SK-N-SH (cell line): Measurements from ENCODE around the gene STXBP1.

Experiments
- ELF1 ChIP-seq: IDR thresholded peaks from 2 replicates; pipeline ENCODE4 v1.4.0; 2012
- EP300 ChIP-seq, 2 experiments: IDR thresholded peaks; 2 replicates each; pipeline versions ENCODE4 v1.4.0 to v1.6.1; 2012; ENCODE audit warnings: borderline replicate concordance in 1 of 2, low read depth in 1 of 2, low read length in 1 of 2
- EZH2phosphoT487 ChIP-seq: fragments of 200-600 bp; sonication (generic); IDR thresholded peaks from 2 replicates; pipeline ENCODE4 v1.6.1; 2017; ENCODE audit warnings: low read depth, mixed run types, mild to moderate bottlenecking, antibody characterized with exemption, moderate library complexity, borderline replicate concordance
- FOSL2 ChIP-seq: IDR thresholded peaks from 2 replicates; pipeline ENCODE4 v1.4.0; 2012; ENCODE audit warnings: low read depth, mild to moderate bottlenecking, moderate library complexity, borderline replicate concordance
- MXI1 ChIP-seq: IDR thresholded peaks from 2 replicates; pipeline ENCODE4 v1.6.1; 2012; ENCODE audit warnings: mild to moderate bottlenecking, low read depth, low read length, improper control_type of control experiment
- NRF1 ChIP-seq: IDR thresholded peaks from 2 replicates; pipeline ENCODE4 v1.6.1; 2012; ENCODE audit warnings: low read depth, mild to moderate bottlenecking, low read length
- POLR2AphosphoS5 ChIP-seq: IDR thresholded peaks from 2 replicates; pipeline ENCODE4 v1.6.1; 2012; ENCODE audit warnings: low read depth, low read length
- RFX5 ChIP-seq: IDR thresholded peaks from 2 replicates; pipeline ENCODE4 v1.6.1; 2012; ENCODE audit warnings: mild to moderate bottlenecking, improper control_type of control experiment, low read length
- SIN3A ChIP-seq: IDR thresholded peaks from 2 replicates; pipeline ENCODE4 v1.6.1; 2012; ENCODE audit warnings: low read depth, mild to moderate bottlenecking, low read length, moderate library complexity, borderline replicate concordance
- YY1 ChIP-seq: IDR thresholded peaks from 2 replicates; pipeline ENCODE4 v1.4.0; 2012; ENCODE audit warnings: low read depth, mild to moderate bottlenecking
- TF ChIP-seq, protein P1 (sequence below): fragments of 200-600 bp; sonication (generic); IDR thresholded peaks from 2 replicates; pipeline ENCODE4 v1.6.1; 2017; ENCODE audit warnings: antibody characterized with exemption, mild to moderate bottlenecking, moderate library complexity
- TF ChIP-seq, protein P2 (sequence below): fragments of 150-350 bp; IDR thresholded peaks from 2 replicates; pipeline ENCODE4 v1.6.1; 2017; ENCODE audit warnings: antibody characterized with exemption, low read length, low read depth, borderline replicate concordance
- TF ChIP-seq, protein P3 (sequence below): IDR thresholded peaks from 2 replicates; pipeline ENCODE4 v1.4.0; 2012; ENCODE audit warnings: low read depth, borderline replicate concordance

DNA sequence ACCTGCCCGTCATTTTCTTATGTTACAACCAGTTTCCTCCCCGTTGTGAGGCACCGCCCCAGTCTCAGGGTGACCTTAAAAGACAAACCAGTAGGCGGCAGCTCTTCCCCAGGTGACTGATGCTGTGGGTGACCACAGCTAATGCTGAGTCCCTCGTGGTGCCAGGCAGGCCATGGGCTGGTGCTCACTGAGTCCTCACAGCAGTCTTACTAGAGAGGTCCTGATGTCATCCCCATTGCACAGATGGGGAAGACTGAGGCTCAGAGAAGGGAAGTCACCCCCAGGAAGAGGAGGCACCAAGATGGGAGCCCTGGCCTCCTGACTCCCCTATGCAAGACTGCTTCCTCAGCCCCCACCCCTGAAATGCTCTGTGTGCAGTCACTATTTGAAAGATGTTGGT lies 95.7 kb downstream of the STXBP1 start:
- TF ChIP-seq POLR2AphosphoS5 (no peak), RFX5 (no peak), FOSL2 (no peak), MXI1 (no peak), EP300 (IDR thresholded peaks at IDR 0.05; ENCODE audit: borderline replicate concordance in 1 of 2, low read depth in 1 of 2, low read length in 1 of 2) (no peak), SIN3A (no peak), EZH2phosphoT487 (no peak), YY1 (no peak), ELF1 (no peak), NRF1 (no peak)
- TF ChIP-seq, protein P1, sequence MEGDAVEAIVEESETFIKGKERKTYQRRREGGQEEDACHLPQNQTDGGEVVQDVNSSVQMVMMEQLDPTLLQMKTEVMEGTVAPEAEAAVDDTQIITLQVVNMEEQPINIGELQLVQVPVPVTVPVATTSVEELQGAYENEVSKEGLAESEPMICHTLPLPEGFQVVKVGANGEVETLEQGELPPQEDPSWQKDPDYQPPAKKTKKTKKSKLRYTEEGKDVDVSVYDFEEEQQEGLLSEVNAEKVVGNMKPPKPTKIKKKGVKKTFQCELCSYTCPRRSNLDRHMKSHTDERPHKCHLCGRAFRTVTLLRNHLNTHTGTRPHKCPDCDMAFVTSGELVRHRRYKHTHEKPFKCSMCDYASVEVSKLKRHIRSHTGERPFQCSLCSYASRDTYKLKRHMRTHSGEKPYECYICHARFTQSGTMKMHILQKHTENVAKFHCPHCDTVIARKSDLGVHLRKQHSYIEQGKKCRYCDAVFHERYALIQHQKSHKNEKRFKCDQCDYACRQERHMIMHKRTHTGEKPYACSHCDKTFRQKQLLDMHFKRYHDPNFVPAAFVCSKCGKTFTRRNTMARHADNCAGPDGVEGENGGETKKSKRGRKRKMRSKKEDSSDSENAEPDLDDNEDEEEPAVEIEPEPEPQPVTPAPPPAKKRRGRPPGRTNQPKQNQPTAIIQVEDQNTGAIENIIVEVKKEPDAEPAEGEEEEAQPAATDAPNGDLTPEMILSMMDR, result no peak
- TF ChIP-seq, protein P2, sequence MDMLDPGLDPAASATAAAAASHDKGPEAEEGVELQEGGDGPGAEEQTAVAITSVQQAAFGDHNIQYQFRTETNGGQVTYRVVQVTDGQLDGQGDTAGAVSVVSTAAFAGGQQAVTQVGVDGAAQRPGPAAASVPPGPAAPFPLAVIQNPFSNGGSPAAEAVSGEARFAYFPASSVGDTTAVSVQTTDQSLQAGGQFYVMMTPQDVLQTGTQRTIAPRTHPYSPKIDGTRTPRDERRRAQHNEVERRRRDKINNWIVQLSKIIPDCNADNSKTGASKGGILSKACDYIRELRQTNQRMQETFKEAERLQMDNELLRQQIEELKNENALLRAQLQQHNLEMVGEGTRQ, result no peak
- TF ChIP-seq, protein P3, sequence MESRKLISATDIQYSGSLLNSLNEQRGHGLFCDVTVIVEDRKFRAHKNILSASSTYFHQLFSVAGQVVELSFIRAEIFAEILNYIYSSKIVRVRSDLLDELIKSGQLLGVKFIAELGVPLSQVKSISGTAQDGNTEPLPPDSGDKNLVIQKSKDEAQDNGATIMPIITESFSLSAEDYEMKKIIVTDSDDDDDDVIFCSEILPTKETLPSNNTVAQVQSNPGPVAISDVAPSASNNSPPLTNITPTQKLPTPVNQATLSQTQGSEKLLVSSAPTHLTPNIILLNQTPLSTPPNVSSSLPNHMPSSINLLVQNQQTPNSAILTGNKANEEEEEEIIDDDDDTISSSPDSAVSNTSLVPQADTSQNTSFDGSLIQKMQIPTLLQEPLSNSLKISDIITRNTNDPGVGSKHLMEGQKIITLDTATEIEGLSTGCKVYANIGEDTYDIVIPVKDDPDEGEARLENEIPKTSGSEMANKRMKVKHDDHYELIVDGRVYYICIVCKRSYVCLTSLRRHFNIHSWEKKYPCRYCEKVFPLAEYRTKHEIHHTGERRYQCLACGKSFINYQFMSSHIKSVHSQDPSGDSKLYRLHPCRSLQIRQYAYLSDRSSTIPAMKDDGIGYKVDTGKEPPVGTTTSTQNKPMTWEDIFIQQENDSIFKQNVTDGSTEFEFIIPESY, result no peak
